GM19463 (cell line): ENCODE measurements around the gene PORCN.
A peak's percentile ranks its signal among the peaks of the same experiment; 100 is the strongest.

Experiments
- ATAC-seq: cut with Tn5 transposase; IDR thresholded peaks from one replicate; pipeline ENCODE4 v1.9.1; 2021; ENCODE audit warnings: mild to moderate bottlenecking, moderate library complexity; ENCODE audit not compliant: unreplicated experiment

The PORCN gene

DNA sequence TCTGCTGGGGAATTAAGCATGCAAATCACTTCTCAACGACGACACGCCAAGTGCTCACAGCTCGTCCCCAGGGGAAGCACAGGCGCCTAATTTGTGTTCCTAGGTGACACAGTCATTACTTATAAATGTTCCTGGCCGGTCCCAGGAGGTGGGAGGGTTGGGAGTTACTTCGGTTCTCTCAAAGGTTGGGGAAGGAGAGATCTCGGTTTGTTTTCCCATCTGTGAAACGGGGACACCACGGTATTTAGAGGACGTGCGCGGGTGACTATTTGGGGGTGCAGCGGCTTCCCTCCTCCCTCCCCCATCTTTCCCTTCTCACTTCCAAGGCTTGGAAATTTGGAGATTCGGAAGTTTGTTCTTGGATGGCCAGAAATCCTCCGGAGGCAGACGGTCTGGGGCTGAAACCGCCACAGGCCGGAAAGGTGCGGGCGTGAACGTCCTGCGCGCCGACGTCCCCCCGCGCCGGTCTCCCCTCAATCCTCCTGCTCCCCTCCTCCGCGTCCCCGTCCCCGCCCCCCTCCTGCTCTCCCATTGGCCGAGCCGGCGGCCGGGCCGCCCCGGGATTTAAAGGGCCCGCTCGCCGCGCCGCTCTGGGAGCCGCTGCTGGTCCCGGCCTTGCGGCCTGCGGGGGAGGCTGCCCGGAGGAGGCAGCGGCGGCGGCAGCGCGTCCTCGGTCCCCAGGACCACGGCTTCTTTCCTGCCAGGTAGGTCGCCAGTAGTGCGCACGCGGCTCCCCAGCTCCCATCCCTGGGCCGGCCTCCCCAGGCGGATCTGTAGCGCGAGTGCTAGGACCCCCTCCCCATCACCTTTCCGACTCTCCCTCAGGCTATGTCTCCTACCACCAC, at the start of gene PORCN:
Gene PORCN, plus strand, starts transcription at position 593 of the 845 bp plus-strand sequence. CDS start 829 bp downstream, outside the sequence.
- ATAC-seq, result peak; percentile 80

DNA sequence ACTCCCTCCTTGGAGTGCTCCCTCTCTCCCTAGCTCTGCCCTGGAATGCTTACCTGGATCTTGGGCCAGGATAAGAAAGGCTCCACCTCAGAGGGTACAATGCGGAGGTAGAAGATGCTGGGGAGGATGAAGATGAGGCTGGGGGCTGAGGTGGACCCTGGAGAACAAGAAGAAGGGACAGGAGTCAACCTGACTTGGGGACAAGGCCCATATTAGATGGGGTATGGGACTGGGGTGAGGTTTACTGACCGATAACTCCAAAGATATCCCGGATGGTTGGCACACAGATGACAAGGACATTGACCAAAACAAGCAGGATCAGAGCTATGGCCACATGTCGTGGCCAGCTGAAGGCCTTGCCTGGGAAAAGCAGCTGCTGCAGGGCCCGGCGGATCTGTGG, 49.3 kb upstream of the PORCN start:
- ATAC-seq, result no peak

DNA sequence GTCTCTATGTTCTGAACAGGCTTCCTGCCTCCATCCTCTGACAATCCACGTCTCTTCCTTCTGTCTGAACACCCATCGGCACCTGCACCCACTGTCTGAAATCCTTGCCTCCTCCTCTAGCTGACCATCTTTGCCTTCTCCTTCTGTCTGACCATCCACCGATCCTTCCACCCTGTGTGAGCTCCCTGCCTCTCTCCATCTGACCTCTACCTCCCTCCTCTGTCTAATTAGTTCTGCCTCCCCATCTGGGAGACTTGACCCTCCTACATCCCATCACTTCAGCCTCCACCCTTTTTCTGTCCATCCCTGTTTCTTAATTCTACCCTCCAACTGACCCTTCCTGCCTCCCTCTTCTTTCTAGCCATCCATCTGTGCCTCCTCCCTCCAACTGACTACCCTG, 48.8 kb upstream of the PORCN start:
- no peak for ATAC-seq

DNA sequence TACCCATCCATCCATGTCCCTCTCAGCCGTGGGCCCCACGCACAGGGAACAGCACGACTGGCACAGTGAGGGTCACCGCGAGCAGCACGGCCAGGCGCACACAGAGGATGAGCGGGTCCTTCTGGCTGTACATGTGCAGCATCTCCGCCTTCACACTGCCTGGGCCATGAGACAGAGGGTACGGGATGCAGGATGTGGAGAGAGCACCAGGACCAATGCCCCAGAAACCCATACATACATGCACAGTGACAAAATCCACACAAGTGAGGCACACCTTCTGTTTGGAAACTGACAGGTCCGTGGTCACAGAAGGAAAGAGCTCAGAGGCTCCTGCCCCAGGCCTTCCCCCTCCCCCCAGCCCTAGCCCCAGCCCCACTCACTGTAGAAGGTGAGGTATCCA, 48.2 kb upstream of the PORCN start:
- no peak for ATAC-seq

DNA sequence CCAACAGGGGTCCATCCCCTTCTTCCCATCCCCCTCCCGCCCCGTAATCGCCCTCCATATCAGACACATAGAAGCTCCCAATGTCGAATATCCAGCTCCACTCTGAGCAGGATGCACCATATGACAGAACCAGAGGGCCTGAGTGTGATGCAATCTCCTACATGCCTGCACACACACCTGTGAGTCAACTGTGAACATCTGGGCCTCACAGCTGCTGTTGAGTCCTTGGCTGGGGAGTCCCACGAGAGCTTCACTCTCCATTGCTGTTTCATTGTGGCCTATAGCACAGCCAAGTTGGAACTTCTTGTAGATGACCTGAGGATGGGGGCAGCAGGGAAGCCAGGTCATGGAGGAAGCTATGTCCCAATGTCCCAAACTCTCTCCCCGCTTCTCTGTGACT, 47.0 kb upstream of the PORCN start:
- no peak for ATAC-seq

DNA sequence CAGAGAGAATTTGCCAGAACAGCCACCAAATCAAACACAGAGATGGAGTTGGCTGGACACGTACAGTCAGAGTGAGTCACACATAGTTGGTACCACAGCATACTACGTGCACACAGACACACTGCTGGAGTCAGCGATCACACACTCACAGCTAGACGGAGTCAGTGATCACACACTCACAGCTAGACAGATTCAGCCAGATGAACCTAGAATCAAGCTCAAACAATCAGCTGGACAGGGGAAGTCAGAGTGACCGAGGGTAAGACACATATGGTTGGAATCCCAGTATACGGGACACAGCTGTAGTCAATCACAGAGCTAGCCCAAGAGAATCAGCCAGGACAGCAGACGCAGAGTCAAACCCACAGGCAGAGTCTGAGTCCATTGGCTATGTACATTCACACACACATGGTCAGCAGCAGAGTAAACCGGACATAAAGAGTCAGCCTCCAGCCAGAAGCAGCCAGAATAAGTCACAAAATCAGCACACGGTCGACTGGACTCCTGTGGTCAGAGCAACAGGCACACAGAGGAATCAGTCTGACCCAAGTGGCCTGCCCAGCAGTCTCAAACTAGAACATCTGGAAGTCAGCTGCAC, 43.4 kb upstream of the PORCN start:
- ATAC-seq, result no peak

DNA sequence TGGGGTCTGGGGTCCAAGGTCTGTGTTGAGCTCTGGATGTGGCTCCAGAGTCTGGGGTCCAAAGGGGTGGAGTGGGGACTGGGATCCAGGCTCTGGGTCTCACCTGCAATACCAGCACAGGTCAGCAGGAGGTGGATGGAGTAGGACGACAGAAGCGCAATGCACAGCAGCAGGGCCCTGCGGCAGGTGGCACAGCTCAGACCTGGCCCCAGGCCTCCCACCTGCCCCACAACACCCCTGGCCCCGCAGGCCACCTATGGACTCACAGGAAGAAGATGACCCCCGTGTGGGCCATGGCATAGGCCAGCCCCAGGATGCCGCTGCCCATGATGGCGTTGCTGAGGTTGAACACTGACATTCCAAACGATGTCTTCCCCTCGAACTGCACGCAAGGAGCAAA, 42.1 kb upstream of the PORCN start:
- ATAC-seq, result no peak

DNA sequence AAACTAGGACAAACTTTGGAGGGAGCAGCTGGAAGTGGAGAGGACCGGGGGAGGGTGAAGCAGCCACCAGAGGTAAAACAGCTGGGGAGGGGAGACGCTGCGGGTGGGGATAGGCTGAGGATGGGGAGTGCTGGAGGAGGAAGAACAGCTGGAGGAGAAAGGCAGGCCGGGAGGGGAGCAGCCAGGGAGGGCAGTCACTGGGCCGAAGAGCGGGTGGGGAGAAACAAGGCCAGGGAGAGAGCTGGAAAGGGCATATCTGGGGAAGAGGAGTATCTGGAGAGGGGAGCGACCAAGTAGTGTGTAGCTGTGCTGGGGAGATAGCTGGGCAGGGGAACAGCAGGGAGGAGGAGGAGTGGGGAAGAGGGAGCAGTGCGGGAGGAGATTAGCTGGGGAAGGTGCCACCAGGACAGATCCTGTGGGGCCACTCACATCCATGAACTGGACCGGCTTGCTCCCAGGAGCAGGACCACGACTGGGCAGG, 41.5 kb upstream of the PORCN start:
- ATAC-seq, result no peak

DNA sequence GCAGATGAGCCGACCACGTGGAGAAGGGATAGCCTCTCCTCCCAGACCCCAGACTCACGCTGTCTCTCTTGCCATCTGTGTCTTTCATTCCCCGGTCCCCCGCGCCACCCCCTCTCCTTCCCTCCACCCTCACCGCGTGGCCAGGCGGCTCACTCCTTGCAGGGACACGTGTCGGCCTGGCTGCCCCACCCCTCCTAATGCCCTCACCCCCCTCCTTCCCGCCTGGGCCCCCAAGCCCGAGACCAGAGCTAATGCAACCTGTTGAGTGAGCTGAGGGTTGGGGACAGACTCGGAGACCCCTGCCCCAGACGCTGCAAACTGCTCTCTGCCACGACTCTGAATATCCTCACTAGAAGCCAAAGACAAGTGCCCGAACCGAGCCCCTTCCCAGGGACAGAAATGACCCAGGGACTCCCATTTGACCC, 40.5 kb upstream of the PORCN start:
- peak; percentile 63 for ATAC-seq

DNA sequence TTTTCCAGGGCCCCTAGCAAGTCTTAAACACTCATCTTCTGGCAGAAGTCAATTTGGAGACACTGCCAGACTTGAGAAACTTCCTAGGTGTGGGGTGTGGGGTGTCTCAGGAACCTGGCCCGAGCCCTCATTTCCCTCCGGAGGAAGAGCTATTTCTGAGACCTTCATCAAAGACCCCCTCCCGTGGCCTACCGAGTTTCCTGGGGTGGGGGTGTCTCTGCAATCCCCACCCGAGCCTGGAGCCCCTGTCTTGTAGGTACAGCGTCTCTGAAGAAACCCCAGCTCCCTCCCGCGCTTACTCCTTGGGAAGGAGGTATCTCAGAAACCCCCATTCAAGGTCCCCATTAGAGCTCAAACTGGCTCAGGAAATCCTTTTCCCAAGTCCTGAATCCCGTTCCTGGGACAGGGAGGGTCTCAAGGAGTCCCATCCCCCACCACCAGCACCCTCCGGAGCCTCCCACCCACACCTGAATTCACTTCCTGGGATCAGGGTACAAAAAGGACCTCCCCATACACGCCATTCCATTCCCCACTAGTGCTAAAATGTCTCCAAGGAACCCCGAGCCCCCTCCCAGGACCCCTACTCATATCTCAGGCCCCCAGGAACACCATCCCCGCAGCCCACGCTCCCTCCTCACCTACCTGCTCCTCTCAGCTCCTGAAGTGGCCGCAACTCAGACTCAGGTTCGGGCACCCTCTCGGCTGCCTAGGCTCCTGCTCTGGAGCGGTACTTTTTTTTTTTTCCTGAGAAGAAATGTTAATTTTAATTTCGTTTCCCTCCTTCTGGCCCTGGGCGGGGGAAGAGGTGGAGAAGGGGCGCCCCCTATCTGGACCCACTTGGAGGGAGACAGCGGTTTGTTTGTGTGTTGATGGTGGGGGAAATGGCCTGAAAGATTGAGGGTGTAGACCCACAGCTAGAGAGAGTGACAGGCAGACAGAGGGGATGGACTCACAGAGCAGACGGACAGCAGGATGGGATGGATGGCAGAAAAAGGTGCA, 39.8 kb upstream of the PORCN start:
- peak; percentile 43 for ATAC-seq

DNA sequence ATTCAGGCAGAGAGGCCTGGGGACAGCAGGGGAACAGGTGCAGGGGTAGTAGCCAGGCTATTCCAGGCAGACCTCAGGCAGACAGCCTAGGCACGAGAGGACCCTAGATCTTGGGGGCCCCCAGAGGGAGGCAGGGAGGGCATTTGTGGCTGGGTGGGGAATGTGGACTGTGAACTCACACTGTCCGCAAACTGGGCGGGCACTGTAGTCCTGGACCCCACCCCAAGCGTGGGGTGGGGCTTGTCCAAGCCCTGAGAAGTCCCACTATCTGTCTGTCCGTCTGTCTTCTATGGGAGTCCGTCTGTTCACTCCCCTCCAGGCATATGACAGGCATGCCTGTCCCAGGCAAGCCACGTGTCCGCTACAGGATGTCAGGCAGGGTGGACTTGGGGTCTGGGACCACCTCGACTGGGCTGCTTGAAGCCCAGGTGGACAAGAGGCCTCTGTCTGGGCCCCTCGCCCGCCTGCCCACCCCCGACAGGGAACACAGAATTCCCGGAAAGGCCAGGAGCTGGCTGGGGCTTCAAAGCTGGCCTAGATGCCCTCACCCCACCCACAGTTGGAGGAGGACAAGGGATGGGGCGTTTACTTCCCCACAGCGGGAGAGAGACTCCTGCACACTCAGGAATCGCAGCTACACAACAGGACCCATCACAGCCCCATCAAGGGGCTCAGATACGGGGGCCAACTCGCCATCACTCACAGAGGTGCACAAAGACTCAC, 38.5 kb upstream of the PORCN start, which contains the start of gene SLC38A5:
Gene SLC38A5, minus strand, starts transcription at position 151 of the 723 bp plus-strand sequence. CDS start 2,336 bp downstream, outside the sequence.
- no peak for ATAC-seq

DNA sequence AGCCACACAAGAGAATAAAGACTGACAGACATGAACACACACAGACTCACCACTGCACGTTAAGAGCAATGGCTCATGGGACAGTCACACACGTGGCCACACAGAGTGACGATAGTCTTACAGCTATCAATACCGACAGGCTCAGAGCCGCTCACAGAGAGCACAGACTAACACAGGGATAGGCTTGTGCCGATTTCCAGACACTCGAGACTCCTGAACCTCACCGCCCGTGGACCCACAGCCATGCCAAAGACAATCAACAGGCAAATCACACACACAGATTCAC, 38.0 kb upstream of the PORCN start:
- ATAC-seq, result no peak

DNA sequence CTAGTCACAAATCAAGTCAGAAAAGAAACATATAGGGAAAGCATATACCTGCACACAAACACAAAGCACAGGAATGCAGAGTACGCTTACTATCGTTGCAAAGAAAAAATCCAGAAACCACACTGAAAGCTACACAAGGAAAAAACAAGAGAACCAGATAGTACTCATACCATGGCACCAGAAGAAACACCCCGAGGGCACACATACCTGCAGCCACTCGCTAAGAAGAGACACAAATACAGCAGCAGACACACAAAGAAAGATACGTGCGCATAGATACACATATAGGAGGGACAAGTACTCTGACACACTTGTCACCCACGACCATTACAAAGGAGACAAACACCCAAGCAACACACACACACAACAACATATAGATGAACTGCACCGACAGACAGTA, 37.3 kb upstream of the PORCN start:
- no peak for ATAC-seq

DNA sequence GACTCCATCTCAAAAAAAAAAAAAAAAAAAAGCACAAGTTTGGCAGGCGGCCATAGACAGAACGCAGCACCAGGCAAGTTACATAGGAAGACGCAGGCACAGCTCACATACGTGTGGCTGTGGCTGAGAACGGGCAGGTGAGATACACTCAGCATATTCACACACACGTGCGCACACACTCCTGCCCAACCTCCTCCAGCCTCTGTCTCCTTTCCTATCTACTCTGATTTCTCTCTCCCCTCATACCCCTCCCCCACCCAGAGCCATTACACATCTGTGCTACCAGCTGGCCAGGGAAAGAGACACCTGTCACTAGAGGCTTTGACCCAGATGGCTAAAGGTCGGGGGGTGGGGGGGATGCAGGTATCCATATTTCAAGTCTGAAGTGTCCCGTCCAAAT, 36.6 kb upstream of the PORCN start:
- ATAC-seq, result no peak

DNA sequence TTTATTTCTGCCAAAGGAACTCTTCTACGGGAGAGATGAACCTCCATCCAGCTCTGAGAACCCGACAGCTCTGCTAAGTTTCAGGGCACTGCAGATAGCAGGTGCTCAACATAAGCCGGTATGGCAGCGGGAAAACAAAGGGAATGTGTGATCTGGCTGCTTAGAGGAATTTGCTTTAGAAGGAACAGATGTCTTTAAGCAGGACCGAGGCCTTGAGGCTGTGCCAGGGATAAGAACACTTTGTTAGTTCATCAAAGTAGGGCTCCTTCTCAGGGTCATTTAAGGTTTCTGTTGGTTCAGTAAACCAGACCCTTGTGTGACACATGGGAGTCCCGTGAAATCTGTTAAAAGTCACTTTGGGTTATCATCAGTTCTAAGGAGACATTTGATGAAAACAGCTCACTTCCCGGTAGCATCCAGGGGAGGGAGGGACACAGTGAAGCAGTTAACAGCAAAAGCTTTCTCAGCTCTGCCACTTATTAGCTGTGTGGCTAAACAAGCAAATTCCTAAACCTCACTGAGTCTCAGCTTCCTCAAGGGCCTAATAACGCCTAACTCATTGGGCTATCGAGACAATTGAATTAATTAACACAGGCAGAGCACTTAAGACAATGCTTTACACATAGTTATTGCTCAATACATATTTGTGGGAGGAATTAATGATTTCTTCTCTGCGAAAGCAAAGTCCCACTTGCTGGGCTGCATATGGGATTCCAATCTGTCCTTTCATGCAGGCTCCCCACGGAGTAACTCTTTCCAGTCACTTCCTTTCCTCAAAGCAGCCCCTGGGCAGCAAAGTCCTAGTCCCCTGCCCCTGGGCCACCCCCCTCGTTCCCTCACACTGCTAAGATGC, 35.7 kb upstream of the PORCN start:
- ATAC-seq, result no peak

DNA sequence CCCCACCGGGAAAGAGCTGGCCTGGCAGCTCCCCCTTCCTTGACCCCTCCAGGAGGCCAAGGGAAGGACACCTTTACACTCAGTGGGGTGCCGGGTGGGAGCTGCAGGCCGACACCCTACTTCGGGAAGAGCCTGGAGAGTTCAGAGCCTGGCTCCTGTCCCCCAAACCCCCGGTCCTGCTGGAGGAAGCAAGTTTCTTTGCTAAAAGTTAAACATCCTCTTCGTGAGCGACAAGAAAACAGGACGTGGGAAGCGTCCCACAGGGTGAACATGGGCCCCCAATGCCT, 35.1 kb upstream of the PORCN start:
- ATAC-seq, result no peak

DNA sequence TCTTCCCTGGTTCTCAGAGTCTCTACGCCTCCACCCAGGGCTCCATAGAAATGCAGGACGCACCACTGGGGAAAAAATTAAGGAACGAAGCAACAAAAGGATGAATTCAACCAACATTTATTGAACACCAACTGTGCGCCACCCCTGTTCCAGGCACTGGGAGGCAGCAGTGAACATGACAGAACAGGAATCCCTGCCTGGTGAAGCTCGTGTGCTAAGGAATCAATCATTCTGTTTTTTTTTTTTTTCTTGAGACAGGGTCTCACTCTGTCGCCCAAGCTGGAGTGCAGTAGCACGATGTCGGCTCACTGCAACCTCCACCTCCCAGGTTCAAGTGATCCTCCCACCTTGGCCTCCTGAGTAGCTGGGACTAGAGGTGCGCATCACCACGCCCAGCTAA, 34.7 kb upstream of the PORCN start:
- ATAC-seq, result no peak

DNA sequence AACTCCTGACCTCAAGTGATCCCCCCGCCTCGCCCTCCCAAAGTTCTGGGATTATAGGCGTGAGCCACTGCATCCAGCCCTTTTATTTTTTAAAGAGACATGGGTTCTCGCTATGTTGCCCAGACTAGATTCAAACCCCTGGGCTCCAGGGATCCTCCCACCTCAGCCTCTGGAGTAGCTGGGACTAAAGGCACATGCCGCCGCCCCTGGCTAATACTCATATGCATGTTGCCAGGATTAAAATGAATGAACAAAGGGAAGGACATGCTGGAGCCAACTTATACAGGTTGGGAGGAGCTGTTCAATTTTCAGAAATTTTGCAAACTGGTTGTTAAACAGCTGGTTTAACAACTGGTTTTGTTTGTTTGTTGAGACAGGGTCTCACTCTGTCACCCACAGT, 34.2 kb upstream of the PORCN start:
- ATAC-seq, result no peak

DNA sequence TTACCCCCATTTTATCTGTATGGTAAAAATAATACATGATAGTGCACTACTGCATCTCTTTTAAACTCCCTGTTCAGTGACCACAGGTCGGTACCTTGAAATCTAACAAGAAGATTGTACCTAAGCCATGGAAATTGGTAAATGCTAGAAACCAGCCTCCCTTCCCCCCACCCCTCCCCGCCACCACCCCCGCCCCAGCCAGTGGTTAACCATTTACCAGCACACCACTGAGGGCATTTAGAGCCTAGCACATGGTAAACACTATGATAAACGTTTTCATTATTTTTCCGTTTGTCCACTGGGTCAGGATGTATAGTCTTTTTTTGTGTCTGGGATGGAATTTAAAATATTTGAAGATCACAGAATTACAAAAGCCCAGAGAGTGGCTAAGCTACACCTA, 33.5 kb upstream of the PORCN start:
- no peak for ATAC-seq
